Mucosa of stomach (tissue), 1 donor: Measurements from ENCODE around the gene BAHCC1.
A peak's percentile ranks its signal among the peaks of the same experiment; 100 is the strongest.
"Not testable (repeated sequence)": the region's sequence is repeated elsewhere in the genome, so short reads cannot be mapped to it uniquely, and the experiment has no call there.

Experiments
- H3K27me3 ChIP-seq: one replicate; pipeline ENCODE4 v1.7.0; 2013; ENCODE audit warnings: mild to moderate bottlenecking, low read length; ENCODE audit not compliant: control insufficient read depth, insufficient read depth
- H3K36me3 ChIP-seq: one replicate; pipeline ENCODE4 v1.7.0; 2013; ENCODE audit warnings: low read length; ENCODE audit not compliant: control insufficient read depth, insufficient read depth
- H3K4me1 ChIP-seq: one replicate; pipeline ENCODE4 v1.7.0; 2013; ENCODE audit warnings: mild to moderate bottlenecking, low read length; ENCODE audit not compliant: control insufficient read depth, insufficient read depth
- H3K4me3 ChIP-seq: one replicate; pipeline ENCODE4 v1.7.0; 2013; ENCODE audit warnings: low read length
- H3K9ac ChIP-seq: one replicate; pipeline ENCODE4 v1.7.0; 2013; ENCODE audit warnings: mild to moderate bottlenecking, low read length, moderate library complexity
- H3K9me3 ChIP-seq: one replicate; pipeline ENCODE4 v1.7.0; 2013; ENCODE audit warnings: mild to moderate bottlenecking, low read length, moderate library complexity; ENCODE audit not compliant: control insufficient read depth
- donor health status: Pancreatic carcinoma.

The BAHCC1 gene

GRCh38 chr17:81354954-81355347, 40.3 kb upstream of the BAHCC1 start:
- Histone ChIP-seq H3K9ac (no peak overlapping the region), H3K4me1 (no peaks in the 10 kb centered on the region), H3K9me3 (no peaks in the 10 kb centered on the region), H3K36me3 (no peaks in the 10 kb centered on the region), H3K4me3 (no peak overlapping the region), H3K27me3 (no peaks in the 10 kb centered on the region)

- H3K27me3 ChIP-seq = no peaks in the 10 kb centered on the region
- H3K36me3 ChIP-seq = no peaks in the 10 kb centered on the region
- no peaks in the 10 kb centered on the region for H3K9me3 ChIP-seq
- peaks cover 11% of the 10 kb centered on the region for H3K4me1 ChIP-seq
- no peak overlapping the region for H3K4me3 ChIP-seq
- no peak overlapping the region for H3K9ac ChIP-seq
These were observed 36.0 kb upstream of the BAHCC1 start for GRCh38 chr17:81359218-81359617.

- H3K36me3 ChIP-seq, H3K9me3 ChIP-seq, H3K9ac ChIP-seq, H3K27me3 ChIP-seq, H3K4me3 ChIP-seq: not testable (repeated sequence)
- peaks cover 37% of the 10 kb centered on the region for H3K4me1 ChIP-seq
These were observed 33.3 kb upstream of the BAHCC1 start for GRCh38 chr17:81362001-81362400.

- H3K36me3 ChIP-seq = no peaks in the 10 kb centered on the region
- peaks cover 4% of the 10 kb centered on the region for H3K27me3 ChIP-seq
- H3K9ac ChIP-seq = peak overlapping the region; percentile 71
- no peaks in the 10 kb centered on the region for H3K9me3 ChIP-seq
- peaks cover 37% of the 10 kb centered on the region for H3K4me1 ChIP-seq
- H3K4me3 ChIP-seq = peak overlapping the region; percentile 21
These were observed 30.7 kb upstream of the BAHCC1 start for GRCh38 chr17:81364278-81365147.

GRCh38 chr17:81365148-81365600, 30.1 kb upstream of the BAHCC1 start:
- H3K4me1 ChIP-seq = peaks cover 37% of the 10 kb centered on the region
- no peaks in the 10 kb centered on the region for H3K36me3 ChIP-seq
- no peaks in the 10 kb centered on the region for H3K9me3 ChIP-seq
- peaks cover 4% of the 10 kb centered on the region for H3K27me3 ChIP-seq
- peak overlapping the region; percentile 21 for H3K4me3 ChIP-seq
- H3K9ac ChIP-seq = peak overlapping the region; percentile 71

- Histone ChIP-seq H3K36me3 (no peaks in the 10 kb centered on the region), H3K4me3 (peak overlapping the region; percentile 21), H3K4me1 (peaks cover 37% of the 10 kb centered on the region), H3K9ac (peak overlapping the region; percentile 71), H3K27me3 (peaks cover 4% of the 10 kb centered on the region), H3K9me3 (no peaks in the 10 kb centered on the region)
These were observed 29.4 kb upstream of the BAHCC1 start for GRCh38 chr17:81365601-81366585.

- H3K36me3 ChIP-seq = no peaks in the 10 kb centered on the region
- H3K9ac ChIP-seq = peak overlapping the region; percentile 71
- no peak overlapping the region for H3K4me3 ChIP-seq
- H3K4me1 ChIP-seq = peaks cover 37% of the 10 kb centered on the region
- no peaks in the 10 kb centered on the region for H3K9me3 ChIP-seq
- H3K27me3 ChIP-seq = peaks cover 4% of the 10 kb centered on the region
These were observed 28.6 kb upstream of the BAHCC1 start for GRCh38 chr17:81366648-81367047.

GRCh38 chr17:81367171-81367570, 28.1 kb upstream of the BAHCC1 start:
- H3K36me3 ChIP-seq = no peaks in the 10 kb centered on the region
- no peaks in the 10 kb centered on the region for H3K9me3 ChIP-seq
- H3K4me1 ChIP-seq = peaks cover 37% of the 10 kb centered on the region
- H3K9ac ChIP-seq = no peak overlapping the region
- peaks cover 4% of the 10 kb centered on the region for H3K27me3 ChIP-seq
- H3K4me3 ChIP-seq = no peak overlapping the region

- H3K9ac ChIP-seq = no peak overlapping the region
- peaks cover 4% of the 10 kb centered on the region for H3K27me3 ChIP-seq
- H3K36me3 ChIP-seq = no peaks in the 10 kb centered on the region
- H3K4me3 ChIP-seq = no peak overlapping the region
- H3K4me1 ChIP-seq = peaks cover 30% of the 10 kb centered on the region
- H3K9me3 ChIP-seq = no peaks in the 10 kb centered on the region
These were observed 26.9 kb upstream of the BAHCC1 start for GRCh38 chr17:81368161-81369022.

GRCh38 chr17:81370294-81370693, 25.0 kb upstream of the BAHCC1 start:
- no peak overlapping the region for H3K9ac ChIP-seq
- H3K4me3 ChIP-seq = no peak overlapping the region
- H3K4me1 ChIP-seq = peaks cover 17% of the 10 kb centered on the region
- H3K27me3 ChIP-seq = peaks cover 4% of the 10 kb centered on the region
- H3K36me3 ChIP-seq = no peaks in the 10 kb centered on the region
- H3K9me3 ChIP-seq = no peaks in the 10 kb centered on the region

- Histone ChIP-seq H3K9ac (no peak overlapping the region), H3K4me3 (no peak overlapping the region), H3K27me3 (peaks cover 4% of the 10 kb centered on the region), H3K36me3 (no peaks in the 10 kb centered on the region), H3K4me1 (no peaks in the 10 kb centered on the region), H3K9me3 (no peaks in the 10 kb centered on the region)
These were observed 23.1 kb upstream of the BAHCC1 start for GRCh38 chr17:81371910-81372760.
